ENCODE results near the gene MSI2.

Gene MSI2

GRCh38 chr17:57440522-57441269 lies 184.4 kb downstream of the MSI2 start:
- ATAC-seq, result peak; percentile 86
- TF ChIP-seq ARNTL (CRISPR knock-in tag; IDR thresholded peaks at IDR 0.05; ENCODE audit: borderline replicate concordance, low read depth), result no peak
- TF ChIP-seq TSHZ2 (CRISPR knock-in tag; IDR thresholded peaks at IDR 0.05), result 0 out of 2 replicates have a peak, but pooled peaks have one; percentile 65

GRCh38 chr17:57441270-57441600 lies 184.9 kb downstream of the MSI2 start:
- ATAC-seq, result peak; percentile 3; the same call in 1 of the 3 replicates
- TF ChIP-seq TSHZ2 (CRISPR knock-in tag; IDR thresholded peaks at IDR 0.05) (no peak), POU6F1 (CRISPR knock-in tag; IDR thresholded peaks at IDR 0.05; ENCODE audit: borderline replicate concordance, low read depth) (no peak), CSRNP3 (CRISPR knock-in tag; IDR thresholded peaks at IDR 0.05) (no peak), CREB5 (CRISPR knock-in tag; IDR thresholded peaks at IDR 0.05; ENCODE audit: low read depth) (no peak), ZC3H10 (CRISPR knock-in tag; IDR thresholded peaks at IDR 0.05) (no peak), OSR1 (CRISPR knock-in tag; IDR thresholded peaks at IDR 0.05) (no peak), ESRRG (CRISPR knock-in tag; IDR thresholded peaks at IDR 0.05) (no peak), SNAI2 (CRISPR knock-in tag; IDR thresholded peaks at IDR 0.05) (no peak), ZNF8 (CRISPR knock-in tag; IDR thresholded peaks at IDR 0.05) (no peak), ZFP3 (CRISPR knock-in tag; IDR thresholded peaks at IDR 0.05) (no peak), ZNF70 (CRISPR knock-in tag; IDR thresholded peaks at IDR 0.05) (no peak), ZNF565 (CRISPR knock-in tag; conservative IDR thresholded peaks at IDR 0.05; ENCODE audit: low read depth) (no peak), PPARA (CRISPR knock-in tag; IDR thresholded peaks at IDR 0.05; ENCODE audit: borderline replicate concordance) (no peak), GLIS3 (CRISPR knock-in tag; IDR thresholded peaks at IDR 0.05) (no peak), TCF4 (CRISPR knock-in tag; IDR thresholded peaks at IDR 0.05; ENCODE audit: borderline replicate concordance) (no peak), RARB (CRISPR knock-in tag; IDR thresholded peaks at IDR 0.05) (no peak), ISL1 (CRISPR knock-in tag; IDR thresholded peaks at IDR 0.05) (no peak)

- no peak for ATAC-seq
- TF ChIP-seq ZNF8 (CRISPR knock-in tag; IDR thresholded peaks at IDR 0.05), result no peak
- no peak for TF ChIP-seq ZNF70 (CRISPR knock-in tag; IDR thresholded peaks at IDR 0.05)
- no peak for TF ChIP-seq ZNF565 (CRISPR knock-in tag; conservative IDR thresholded peaks at IDR 0.05; ENCODE audit: low read depth)
- TF ChIP-seq OSR1 (CRISPR knock-in tag; IDR thresholded peaks at IDR 0.05), result no peak
- TF ChIP-seq POU6F1 (CRISPR knock-in tag; IDR thresholded peaks at IDR 0.05; ENCODE audit: borderline replicate concordance, low read depth), result no peak
- no peak for TF ChIP-seq ZC3H10 (CRISPR knock-in tag; IDR thresholded peaks at IDR 0.05)
- TF ChIP-seq ESRRG (CRISPR knock-in tag; IDR thresholded peaks at IDR 0.05), result no peak
- TF ChIP-seq TSHZ2 (CRISPR knock-in tag; IDR thresholded peaks at IDR 0.05), result no peak
- TF ChIP-seq CSDC2 (CRISPR knock-in tag; IDR thresholded peaks at IDR 0.05), result no peak
- no peak for TF ChIP-seq BACH2 (CRISPR knock-in tag; IDR thresholded peaks at IDR 0.05; ENCODE audit: borderline replicate concordance)
- no peak for TF ChIP-seq ISL1 (CRISPR knock-in tag; IDR thresholded peaks at IDR 0.05)
- no peak for TF ChIP-seq ARNTL (CRISPR knock-in tag; IDR thresholded peaks at IDR 0.05; ENCODE audit: borderline replicate concordance, low read depth)
Observed at GRCh38 chr17:57442401-57442823, 186.1 kb downstream of the MSI2 start.
